GM23248 (cell line): ENCODE data around the gene CCL27.

ENCODE experiments used
- EZH2 ChIP-seq: fragments of 200-600 bp; sonication (generic); IDR thresholded peaks from 2 replicates; pipeline ENCODE4 v1.6.1; 2018; ENCODE audit warnings: antibody characterized with exemption, mild to moderate bottlenecking; ENCODE audit not compliant: insufficient read depth, poor library complexity, severe bottlenecking
- EZH2phosphoT487 ChIP-seq: fragments of 200-600 bp; sonication (generic); IDR thresholded peaks from 2 replicates; pipeline ENCODE4 v1.6.1; 2018; ENCODE audit warnings: antibody characterized with exemption, moderate library complexity, mild to moderate bottlenecking, low read depth; ENCODE audit not compliant: insufficient read depth

DNA sequence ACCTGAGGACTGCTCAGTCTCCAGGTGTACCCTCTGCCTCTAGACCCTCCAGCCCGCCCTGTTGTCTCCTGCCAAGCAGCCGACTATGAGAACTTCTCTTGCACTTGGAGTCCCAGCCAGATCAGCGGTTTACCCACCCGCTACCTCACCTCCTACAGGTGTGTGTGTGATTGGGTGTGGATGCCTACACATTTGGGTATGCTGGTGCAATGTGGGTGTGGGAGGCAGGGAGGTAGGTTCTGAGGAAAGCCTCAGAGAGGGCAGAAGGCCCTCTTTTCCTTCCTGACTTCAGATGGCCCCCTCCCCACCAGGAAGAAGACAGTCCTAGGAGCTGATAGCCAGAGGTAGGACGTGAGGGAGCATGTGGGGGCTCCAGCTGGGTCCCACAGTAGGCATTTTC lies 5.5 kb downstream of the CCL27 start:
- no peak for TF ChIP-seq EZH2
- no peak for TF ChIP-seq EZH2phosphoT487
